GM12872 (cell line): ENCODE data around the gene RPS6KA2.

Experiments used
- TF ChIP-seq, protein P1 (sequence below): IDR thresholded peaks from 3 replicates; pipeline ENCODE4 v1.5.1; 2011; ENCODE audit warnings: low read depth, mild to moderate bottlenecking, low read length, moderate library complexity; ENCODE audit not compliant: insufficient read depth

The RPS6KA2 gene

DNA sequence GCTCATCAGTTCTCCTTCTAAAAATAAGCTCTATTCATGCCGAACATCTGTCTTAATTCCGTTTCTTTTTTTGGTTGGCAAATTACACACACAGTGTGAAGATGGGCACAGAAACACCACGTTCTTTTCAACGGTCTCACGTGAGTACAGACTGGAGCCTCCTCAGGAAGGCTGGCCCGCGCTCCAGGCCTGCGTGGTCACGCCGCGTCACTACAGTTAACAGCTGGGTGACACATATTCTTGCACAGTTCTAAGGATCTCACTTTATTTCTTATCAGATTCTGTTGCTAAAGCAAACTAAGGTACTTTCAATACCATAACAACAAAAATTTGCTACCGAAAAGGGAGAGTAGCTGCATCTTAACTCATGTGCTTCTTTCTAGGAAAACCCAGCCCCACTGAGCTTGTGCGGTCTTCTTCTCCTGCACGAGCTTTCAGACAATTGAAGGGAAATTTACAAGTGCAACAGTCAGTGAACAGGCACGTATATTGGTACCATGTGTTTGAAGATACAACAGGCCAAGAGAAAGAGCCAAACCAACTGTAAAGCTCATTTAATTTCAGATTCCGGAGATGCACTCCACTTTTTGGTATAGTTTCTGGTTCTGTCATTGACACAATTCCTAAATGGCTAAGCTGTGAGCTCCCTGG, 188.7 kb downstream of the RPS6KA2 start:
- TF ChIP-seq, protein P1, sequence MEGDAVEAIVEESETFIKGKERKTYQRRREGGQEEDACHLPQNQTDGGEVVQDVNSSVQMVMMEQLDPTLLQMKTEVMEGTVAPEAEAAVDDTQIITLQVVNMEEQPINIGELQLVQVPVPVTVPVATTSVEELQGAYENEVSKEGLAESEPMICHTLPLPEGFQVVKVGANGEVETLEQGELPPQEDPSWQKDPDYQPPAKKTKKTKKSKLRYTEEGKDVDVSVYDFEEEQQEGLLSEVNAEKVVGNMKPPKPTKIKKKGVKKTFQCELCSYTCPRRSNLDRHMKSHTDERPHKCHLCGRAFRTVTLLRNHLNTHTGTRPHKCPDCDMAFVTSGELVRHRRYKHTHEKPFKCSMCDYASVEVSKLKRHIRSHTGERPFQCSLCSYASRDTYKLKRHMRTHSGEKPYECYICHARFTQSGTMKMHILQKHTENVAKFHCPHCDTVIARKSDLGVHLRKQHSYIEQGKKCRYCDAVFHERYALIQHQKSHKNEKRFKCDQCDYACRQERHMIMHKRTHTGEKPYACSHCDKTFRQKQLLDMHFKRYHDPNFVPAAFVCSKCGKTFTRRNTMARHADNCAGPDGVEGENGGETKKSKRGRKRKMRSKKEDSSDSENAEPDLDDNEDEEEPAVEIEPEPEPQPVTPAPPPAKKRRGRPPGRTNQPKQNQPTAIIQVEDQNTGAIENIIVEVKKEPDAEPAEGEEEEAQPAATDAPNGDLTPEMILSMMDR = no peak

DNA sequence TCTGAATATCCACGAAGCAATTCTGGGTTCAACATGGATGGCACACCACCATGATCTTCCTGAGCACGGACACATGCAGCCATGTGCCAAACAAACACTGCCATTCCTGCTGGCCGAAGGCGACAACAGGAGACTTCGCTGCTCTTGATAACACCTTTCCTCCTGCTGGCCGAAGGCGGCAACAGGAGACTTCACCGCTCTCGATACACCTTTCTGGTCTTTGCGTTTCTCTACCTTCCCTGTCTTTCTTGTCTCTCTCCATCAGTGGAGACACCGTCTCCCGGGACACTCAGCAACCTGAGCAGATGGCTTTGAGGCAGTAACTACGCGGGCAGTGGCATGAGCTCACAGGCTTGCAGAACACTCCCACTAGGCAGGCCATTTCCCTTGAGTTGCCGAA, 189.4 kb downstream of the RPS6KA2 start:
- TF ChIP-seq, protein P1 = no peak

DNA sequence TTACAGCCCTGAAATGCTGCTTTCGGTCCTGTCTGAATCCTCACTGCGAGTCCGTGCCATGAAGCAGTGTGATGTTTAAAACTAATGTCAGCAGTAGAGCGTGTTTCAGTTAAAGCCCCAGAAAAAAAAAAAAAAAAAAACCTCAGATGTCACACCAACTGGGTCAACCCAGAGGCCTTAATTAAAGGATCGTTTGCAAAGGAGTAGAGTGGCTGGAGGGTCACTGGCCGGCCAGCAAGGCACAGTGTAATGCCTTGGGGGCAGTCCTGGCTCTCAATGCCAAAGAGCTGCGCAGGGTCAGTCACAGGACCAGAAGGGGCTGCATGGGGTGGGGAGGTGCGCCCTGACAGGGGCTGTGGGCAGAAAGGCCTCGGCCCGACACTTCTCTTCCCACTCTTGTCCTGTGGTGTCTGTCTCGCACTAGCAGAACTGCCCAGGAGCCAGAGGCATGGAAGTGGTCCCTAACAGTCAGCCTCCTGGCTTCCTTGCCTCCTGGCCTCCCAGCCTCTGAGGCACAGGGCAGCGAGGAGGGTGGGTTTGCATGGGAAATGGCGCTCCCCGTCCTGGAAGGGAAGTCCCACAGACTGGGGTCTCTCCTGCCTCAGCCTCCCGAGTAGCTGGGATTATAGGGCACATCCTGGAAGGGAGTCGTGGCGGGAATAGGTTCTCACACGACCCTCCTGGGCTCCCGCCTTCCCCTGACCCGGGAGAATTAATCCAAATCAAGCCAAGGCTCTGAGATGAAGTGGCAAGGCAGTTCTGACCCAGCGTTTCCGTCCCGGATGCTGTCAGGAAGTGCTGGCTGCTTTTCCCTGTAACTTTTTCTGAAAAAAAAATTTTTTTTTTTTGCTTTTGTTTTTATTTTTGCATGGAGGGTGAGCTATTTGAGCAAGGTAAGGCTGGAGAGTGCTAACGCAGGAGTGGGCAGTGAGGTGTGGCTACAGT, 190.6 kb downstream of the RPS6KA2 start:
- TF ChIP-seq, protein P1 = no peak

DNA sequence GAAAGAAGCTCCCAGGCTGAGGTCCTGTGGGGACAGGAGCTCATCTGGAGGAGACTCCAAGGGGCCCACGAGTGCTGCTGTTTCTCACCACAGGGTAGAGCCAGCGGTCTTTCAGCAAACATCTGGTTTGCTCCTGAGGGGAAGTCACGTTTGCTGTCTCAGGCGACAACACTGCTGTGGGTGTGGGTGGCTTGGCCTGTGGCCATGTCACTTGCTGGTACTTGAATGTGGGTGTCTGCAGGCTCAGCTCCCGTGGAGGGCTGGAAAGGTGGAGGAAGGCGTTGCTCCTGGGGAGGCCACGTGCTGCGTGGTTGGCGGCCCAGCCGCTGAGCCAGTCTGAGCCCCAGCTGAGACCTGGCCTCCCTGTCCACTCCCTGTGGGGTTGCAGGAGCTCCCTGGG, 191.5 kb downstream of the RPS6KA2 start:
- TF ChIP-seq, protein P1 = peak; percentile 21; the same call in 1 of the 3 replicates

DNA sequence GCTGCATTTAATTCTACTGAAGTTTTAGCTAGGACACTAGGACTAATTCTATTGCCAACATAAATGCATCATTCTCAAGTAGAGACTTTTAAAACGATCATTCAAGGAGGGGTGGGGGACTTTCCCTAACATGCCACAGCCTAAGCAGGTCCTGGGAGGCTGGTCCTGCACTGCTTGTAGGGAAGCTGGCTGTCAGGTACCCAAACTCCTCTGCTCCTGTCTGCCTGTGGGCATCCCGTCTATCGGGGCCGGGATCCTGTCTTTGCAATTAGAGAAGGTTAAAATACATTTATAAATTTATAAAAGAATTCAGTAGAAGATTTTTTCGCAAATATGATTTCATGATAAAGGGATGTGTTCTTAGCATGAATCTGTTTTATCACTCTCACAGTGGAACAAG, 192.7 kb downstream of the RPS6KA2 start:
- TF ChIP-seq, protein P1 = no peak

DNA sequence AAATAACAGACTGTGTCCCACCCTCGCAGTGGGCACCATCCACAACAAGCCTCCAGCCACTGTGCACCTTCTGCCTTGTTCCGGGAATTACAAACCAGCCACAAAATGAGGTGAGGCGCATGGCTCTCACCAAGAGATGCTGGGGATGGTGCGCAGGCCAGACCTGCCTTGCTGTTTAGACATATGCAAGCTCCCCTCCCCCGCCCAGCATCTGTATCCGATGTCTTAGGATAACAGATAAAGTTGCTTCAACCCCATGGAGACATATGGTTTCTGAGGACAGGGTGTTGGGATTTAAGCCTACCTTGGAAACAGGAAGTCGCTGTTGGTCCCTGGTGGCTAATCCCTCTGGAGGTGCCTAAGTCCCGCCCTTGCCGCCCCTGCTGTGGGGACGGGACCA, 194.0 kb downstream of the RPS6KA2 start:
- TF ChIP-seq, protein P1 = no peak

DNA sequence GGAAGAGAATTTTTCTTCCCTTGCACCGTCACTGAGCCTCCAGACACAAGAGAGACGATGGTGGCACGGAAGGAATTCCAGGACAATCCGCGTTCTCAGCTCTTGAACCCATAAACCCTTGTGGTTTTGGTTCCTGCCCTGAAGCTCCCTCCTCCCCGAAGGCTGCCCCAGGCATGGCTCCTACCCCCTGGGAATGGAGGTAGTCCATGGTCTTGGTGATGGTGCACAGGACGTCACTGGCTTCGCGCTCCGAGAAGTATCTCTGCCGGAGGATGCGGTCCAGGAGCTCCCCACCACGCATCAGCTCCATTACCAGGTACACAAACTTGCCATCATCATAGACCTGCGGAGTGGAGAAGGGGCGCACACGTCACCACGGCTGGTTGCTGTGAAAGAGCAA, 196.8 kb downstream of the RPS6KA2 start:
- TF ChIP-seq, protein P1 = no peak
